SIG-M5 treated with dmso at 0.1 percent for 504 hours (cell line): ENCODE measurements around the gene BCL2L14.

Experiments used
- DNase-seq: peaks from one replicate; lab custom pipeline; 2025; ENCODE audit not compliant: unreplicated experiment; lab: John Stamatoyannopoulos, UW

BCL2L14 gene, protein sequence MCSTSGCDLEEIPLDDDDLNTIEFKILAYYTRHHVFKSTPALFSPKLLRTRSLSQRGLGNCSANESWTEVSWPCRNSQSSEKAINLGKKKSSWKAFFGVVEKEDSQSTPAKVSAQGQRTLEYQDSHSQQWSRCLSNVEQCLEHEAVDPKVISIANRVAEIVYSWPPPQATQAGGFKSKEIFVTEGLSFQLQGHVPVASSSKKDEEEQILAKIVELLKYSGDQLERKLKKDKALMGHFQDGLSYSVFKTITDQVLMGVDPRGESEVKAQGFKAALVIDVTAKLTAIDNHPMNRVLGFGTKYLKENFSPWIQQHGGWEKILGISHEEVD

DNA sequence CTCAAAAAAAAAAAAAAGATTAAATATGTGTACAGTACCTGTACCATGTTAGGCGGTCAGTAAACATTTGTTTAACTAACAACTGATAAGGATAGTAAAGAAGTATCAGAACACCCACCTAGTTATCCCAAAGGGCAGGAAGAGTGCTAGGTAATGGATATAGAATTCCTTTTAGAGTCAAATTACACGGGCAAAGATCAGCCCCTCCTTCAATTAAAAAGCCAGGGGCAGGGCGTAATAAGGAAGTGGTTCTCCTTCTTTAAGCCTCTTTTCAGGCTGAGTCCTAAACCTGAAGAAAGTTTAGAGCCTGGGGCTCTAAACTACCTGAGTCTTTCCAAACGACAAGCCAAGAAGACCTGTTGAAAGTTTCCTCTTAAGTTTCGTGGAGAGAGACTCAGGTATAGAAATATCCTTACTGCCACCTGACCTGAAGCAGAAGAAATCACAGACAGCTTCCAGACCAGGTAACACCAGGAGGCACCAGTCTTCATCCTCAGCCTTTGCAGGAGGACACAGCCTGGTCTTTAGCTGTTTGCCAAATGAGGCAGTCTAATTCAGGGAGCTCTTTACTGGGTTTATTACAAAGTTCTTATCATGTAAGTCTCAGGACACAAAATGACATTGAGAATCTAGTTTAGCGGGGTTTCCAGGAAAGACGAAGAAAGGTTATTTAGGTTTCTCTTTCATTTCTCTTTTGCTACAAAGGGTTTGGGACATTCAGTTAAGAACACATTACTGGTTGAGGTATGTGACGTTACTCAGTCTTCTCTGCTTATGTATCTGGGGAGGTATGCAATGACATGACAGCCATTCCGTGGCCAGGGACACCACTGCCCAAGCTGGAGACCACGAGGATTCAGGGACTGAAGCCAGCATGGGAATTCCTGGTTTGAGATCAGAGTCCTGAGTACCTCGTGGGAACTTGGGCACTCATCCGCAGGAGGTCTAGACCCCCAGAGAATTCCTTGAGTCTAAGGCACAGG is at the start of gene BCL2L14:
Gene BCL2L14, plus strand, starts transcription at position 266 of the 983 bp plus-strand sequence. CDS start 8,367 bp downstream, outside the sequence.
- DNase-seq = no peak

DNA sequence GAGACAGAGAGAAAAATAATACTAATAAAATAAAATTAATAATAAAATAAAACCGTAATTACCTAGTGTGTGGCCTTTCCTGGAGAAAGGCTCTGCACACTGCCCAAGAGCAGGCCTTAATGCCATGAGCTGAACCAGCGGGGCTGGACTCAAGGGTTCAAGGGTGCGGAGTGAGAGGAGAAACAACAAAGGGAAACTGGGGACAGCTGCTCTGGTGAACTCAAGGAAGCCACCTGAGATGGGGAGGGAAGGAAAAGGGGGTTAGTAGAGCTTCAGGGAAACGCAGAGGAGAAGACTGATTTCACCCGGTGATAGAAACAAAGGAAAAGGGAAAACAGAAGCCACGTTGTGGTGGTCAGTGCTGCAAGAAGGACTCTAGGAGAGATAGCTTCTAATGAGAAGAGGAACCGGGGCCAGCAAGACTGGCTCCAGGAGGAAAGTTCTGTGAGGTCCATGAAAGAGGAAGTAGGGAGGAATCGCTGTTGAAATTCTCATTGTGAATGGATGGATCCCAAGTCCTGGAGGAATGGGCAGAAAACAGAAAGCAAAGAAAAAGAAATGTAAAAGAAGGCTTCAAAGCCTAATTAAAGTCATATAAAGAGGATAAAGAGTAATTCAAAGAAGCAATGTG is 48.3 kb upstream of the BCL2L14 start:
- DNase-seq = peak; percentile 10

DNA sequence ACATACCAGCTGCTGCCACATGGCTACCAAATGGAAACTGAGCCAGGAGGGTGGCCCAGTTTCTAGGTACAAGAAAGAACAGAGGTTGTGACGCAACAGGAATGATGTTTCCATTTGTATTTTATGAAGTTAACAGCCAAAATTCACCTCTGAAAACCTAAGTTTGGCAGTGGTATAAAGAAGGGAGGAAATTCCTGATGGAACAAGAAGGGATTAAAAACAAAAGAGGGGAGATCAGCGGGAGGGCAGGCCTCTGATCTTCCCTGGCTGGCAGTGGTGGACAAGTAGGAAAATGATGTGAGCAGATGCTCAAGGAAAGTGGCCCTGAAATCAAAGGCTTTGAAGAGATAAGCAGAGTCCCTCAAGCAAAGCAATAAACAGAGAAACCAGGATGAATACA is 47.3 kb upstream of the BCL2L14 start:
- no peak for DNase-seq

DNA sequence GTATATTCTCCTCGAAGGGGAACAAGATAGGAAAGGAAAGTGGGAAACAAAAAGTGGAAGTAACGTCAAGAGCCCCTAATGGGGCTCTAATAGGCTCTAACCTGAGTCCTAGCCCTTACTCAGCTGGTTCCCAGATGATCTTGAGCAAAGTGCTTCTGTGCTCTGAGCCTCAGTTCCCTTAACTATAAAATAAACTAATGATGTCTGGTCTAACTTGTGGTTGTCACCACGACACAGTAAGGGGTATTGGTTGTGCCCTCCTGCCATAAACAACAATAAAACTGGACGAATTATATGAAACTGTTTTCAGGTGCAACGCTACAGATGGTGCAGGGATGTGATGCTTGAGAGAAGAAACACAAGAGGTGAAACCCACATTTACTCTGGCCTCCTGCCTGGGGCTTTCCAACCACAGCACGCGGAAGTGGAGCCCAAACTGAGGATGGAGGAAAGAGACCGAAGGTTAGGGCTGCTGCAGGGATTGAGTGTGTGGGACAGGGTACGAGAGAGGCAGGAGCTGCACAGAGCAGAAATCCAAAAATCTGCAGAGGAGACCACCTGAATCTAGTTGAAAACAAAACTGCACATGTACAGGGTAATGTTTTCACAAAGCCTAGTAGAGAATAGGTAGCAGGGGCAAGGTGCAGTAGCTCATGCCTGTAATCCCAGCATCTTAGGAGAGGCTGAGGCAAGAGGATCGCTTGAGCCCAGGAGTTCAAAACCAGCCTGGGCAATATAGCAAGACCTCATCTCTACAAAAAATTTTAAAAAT is 45.6 kb upstream of the BCL2L14 start:
- no peak for DNase-seq

DNA sequence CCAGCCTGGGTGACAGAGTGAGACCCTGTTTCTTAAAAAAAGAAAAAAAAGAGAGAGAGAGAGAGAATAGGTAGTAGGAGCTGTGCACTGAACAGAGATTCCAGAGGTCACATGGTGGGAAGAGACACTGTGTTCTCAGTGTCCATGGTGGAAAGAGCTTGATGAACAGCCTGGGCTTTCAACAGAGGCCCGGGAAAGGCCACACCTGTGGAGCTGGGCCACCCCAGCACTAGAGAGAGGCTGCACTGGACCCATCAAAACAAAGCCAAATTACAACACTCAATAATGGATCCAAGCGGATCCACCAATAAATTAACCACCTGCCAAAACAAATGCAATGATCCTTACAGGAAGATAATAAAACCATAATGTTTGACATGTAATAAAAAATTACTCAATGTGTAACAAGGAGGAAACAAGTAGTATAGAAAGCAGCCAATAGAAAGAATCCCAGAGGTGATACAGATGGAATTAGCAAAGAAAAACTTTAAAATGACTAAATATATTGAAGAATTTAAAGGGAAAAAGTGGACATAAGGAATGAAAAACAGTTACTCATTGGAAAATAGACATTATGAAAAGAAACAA is 44.8 kb upstream of the BCL2L14 start:
- DNase-seq = no peak

DNA sequence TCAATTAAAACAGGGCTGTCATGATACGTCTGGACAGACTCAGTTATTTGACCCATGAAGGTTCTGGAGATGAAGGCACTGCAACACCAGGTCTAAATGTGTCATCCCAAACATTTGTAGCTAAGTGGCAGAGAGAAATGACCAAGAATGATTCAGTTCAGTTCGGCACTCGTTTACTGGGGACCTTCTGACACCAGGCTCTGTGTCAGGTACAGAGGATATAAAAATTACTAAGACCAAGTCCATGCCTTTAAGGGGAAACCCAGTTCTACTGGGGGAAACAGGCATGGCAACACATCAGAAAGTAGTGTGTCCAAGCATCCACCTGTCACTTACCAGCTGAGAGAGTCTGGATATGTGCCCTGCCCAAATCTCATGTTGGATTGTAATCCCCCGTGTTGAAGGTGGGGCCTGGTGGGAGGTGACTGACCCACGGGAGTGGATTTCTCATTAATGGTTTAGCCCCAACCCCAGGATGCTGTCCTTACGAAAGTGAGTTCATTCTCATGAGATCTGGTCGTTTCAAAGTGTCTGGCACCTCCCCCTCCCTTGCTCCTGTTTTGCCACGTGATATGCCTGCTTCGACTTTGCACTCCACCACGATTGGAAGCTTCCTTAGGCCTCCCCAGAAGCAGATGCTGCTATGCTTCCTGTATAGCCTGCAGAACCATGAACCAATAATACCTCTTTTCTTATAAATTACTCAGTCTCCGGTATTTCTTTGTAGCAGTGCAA is 41.9 kb upstream of the BCL2L14 start:
- DNase-seq = no peak

DNA sequence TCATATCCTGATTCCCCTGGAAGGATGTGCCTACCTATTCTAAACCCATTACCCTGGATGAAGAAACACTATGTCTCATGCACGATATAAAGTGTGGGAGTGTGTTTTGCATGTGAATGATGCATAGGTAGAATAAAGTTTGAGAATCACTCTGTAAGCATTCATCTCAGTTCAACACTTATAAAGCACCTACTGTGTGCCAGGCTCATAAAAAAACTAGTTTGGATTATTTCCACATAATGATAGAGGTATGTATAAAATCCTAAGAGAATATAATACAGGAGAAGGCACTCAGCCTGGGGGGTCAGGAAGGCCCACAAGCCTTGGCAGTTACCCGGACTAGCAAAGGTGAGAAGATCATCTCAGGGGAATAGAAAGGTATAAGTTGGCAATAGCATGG is 41.1 kb upstream of the BCL2L14 start:
- DNase-seq = no peak

DNA sequence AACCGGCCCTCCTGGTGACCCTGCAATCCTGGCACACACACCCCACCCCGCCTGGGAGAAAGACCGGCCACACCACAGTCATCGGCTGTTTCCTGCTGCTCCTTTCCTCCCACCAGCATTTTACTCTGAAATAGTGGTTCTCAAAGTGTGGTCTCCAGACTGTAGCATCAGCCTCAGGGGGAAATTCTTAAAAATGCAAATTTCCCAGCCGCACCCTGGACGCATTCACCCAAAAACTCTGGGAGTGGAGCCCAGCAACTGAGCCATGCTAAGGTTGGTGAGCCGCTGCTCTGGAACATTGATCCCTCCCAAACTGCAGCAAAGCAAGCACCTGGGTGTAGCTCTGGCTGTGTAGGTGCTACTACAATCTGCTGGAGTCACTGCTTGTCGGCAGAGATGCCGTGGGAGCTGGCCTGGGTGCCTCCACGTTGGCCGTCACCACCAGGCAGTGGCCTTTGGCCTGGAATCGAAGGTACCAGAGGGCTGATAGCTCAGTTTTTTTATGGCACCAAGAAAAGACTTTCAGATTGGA is 38.4 kb upstream of the BCL2L14 start:
- no peak for DNase-seq

DNA sequence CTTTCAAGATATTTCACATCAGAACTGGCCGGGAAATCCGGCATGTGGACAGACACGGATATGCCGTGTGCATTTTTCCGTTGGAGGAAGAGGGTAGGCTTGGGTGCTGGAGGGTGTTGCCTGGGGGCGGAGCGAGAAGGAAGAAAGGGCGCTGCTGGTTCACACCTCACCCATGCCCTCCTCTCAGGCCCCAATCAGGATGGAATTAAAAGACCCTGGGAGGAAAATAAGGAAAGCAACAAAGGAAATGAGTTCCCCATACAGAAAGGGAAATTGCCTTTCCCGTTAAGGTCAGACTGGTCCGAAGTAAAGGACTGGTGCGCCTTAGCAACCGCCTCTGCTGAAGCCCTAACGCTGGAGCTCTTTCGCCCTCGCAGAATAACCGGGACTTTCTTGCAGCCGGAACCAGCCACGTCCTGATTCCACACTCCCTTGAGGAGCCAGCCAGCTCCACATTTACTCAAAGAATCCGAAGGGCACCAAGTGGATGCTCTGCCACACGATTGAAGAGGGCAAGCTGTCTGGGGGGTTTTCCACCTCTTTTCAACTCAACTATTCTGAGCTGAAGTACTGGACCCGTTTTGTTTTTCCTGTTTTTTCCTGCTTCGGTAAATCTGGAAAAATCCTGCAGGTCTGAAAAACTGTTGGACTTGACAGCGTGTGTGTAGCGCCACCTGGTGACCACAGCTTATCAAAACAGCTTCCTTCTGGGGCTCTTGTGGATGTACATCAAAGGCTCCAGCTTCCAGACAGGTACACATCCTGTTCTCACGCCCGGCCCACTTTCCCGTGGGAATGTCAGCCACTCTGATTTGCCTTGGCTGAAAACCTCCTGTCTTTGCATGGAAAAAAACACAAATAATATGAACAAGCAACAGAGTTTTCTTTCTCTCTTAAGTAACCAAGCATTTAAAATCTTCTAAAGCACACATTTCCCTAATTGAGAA is 37.6 kb upstream of the BCL2L14 start:
- DNase-seq = peak; percentile 55

DNA sequence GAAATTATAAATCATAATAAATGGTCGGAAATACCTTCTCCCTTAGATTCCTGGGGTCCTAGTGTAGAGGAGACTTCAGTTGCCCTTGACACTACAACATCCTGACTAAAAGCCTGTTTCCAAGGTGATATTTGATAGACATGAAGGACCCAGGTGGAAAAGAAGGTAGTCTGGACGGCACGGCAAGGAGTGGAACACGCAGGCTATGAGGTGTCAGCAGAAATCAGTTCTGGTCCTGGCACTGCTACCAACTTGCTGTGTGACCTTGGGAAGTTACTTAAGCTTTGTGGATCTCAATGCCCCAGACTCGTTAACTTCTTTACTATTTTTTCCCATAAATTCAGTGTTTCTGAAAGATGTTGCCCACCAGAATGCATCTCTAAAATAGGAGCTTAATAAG is 36.9 kb upstream of the BCL2L14 start:
- no peak for DNase-seq

DNA sequence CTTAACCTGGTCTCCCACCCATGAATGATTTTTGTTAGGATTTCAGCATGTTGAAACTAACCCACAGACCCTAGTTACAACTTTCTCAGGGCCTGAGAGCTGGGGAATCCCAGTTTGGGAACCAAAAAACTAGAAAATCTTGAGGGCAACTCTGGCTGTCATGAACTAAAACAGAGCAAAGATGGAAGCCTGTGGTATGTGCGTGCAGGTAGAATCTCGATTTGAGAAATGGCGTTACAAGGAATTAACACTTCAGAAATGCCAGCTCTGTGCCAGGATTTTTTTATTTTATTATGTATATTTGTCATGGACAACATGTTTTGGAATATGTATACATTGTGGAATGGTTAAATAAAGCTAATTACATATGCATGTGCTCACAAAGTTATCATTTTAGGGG is 36.4 kb upstream of the BCL2L14 start:
- DNase-seq = no peak

DNA sequence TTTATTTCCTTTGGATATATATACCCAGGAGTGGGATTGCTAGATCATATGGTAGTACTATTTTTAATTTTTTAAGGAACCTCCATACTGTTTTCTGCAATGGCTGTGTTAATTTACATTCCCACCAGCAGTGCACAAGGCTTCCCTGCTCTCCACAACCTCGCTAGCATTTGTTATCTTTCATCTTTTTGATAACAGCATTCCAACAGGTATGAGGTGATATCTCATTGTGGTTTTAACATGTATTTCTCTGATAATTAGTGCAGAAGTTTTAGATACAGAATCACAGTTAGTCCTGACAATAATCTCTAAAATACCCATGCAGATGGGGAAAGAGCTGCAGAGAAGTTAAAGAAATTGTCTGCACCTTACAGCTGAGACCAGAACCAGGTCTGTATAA is 35.5 kb upstream of the BCL2L14 start:
- no peak for DNase-seq

DNA sequence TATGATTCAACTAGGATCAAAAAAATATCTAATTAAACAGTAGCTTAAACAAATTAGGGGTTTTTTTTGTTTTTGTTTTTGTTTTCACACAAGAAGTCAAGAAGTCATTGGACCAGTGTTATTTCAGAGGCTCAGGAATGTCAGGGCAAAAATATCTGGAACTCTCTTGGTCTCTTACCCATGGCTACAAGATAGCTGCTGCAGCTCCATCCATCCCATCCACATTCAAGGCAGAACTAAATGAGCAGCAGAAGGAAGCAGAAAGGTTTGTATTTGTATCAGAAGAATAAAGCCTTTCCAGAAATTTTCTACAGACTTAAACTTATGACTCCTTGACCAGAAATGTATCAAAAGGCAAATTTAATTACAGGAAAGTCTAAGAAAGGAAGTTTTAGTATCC is 33.8 kb upstream of the BCL2L14 start:
- DNase-seq = no peak

DNA sequence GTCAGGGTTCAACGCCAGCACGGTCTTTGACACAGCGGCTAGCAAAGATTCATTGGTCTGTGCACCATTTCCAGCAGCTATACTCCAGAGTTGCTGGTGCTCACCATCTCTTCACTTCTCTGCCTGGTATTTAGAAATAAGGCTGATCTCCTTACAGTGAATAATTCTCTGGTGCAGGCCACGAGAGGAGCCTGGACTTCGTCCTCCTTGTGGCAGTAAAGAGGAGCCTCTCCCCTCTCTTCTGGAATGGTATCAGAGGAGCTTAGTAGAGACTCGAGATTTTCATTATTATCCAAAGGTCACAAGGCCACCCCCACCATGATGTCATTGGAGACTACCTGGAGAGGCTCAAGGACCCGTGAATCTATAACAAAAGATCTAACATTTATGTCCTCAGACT is 30.8 kb upstream of the BCL2L14 start:
- DNase-seq = no peak

DNA sequence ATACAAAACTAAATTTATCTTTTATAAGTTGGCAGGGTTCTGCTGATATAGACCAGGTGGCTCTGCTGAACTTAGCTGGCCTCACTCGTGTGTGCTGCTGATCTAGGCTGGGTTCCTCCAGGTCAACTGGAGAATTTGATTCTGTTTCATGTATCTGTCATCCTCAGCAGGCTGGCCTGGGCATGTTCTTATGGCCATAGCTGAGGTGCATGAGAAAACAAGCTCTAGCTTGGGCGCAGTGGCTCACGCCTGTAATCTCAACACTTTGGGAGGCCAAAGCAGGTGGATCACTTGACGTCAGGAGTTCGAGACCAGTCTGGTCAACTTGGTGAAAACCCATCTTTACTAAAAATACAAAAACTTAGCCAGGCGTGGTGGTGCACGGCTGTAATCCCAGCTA is 24.3 kb upstream of the BCL2L14 start:
- no peak for DNase-seq

DNA sequence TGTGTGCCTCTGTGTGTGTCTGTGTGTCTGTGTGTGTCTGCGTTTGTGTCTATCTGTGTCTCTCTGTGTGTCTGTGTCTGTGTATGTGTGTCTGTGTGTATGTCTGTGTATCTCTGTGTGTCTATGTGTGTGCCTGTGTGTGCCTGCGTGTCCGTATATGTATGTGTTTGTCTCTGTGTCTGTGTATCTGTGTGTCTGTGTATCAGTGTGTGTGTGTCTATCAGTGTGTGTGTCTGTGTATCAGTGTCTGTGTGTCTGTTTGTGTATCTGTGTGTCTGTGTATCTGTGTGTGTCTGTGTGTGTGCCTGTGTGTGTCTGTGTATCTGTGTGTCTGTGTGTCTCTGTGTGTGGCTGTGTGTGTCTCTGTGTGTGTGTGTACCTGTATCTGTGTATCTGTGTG is 23.1 kb upstream of the BCL2L14 start:
- DNase-seq = no peak

DNA sequence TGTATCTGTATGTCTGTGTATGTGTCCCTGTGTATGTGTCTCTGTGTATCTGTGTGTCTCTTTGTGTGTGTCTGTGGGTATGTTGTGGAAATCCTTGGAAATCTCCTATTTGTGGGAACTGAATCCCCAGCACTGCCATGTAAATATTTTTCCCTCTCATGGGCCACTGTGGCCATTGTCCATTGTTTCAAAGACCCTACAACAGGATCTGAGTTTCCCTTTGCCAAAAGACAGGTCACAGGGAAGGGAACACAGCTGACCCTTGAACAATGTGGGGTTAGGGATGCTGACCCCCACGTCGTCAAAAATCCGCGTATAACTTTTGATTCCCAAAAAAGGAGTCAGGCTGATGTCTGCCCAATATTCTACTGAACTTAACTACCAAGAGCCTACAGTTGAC is 22.5 kb upstream of the BCL2L14 start:
- no peak for DNase-seq

DNA sequence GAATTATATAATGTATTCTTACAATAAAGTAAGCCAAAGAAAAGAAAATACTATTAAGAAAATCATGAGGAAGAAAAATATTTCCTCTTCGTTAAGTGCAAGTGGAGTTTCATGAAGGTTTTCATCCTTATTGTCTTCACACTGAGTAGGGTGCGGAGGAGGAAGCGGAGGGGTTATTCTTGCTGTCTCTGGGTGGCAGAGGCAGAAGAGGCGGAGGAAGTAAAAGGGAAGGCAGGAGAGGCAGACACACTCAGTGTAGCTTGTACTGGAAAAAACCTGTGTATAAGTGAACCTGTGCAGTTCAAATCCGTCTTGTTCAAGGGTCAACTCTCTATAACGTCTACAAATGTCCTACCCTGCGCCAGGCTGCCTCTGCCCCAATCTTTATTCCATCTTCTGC is 22.0 kb upstream of the BCL2L14 start:
- no peak for DNase-seq

DNA sequence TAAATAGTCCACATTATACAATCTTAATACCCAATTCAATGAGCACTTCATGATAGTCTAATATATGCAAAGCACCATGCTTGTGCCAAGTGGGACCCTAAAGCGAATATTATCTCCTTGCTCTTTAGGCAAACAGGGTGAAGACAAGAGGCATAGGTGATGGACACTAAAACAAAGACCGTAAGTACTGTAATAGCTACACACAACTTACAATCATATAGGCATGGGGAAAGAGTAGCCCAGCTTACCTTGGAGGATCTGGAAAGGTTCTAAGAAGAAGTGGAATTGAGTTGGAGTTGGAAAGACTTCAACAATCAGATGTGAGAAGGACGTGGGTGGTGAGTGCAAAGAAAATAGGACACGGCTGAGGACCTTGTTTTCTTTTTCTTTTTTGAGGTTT is 19.1 kb upstream of the BCL2L14 start:
- no peak for DNase-seq
